Ovary (tissue), 3 donors: ENCODE results near the gene ORC3.

Experiments used
- CTCF ChIP-seq, 3 donors: fragments of 450-650 bp in 2 of 3; fragments of 200-600 bp in 1 of 3; IDR thresholded peaks; one replicate each; pipeline versions ENCODE4 v1.5.1 to v1.8.0; 2016 to 2022; ENCODE audit warnings: antibody characterized with exemption in 3 of 3, mild to moderate bottlenecking in 1 of 3
- POLR2A ChIP-seq: fragments of 450-650 bp; IDR thresholded peaks from one replicate; pipeline ENCODE4 v1.6.1; 2017; ENCODE audit warnings: antibody characterized with exemption, mild to moderate bottlenecking, moderate library complexity
- donor health status: DM: no; HTN: no; CAD: no.

- TF ChIP-seq POLR2A (no peak), CTCF (IDR thresholded peaks at IDR 0.05) (no peak)
Measured at GRCh38 chr6:87690441-87690840, 100.5 kb downstream of the ORC3 start.
